ENCODE data around the gene MEPCE. TPM values are rescaled to one million over a fixed set of nuclear protein-coding genes. Genes with fewer than 3 reads are reported as not detected.

Gene MEPCE
- total RNA-seq, 2 donors from 2014 or later: 32.9 to 48.0 TPM

- peak overlapping the region; percentile 93 for H3K27ac Mint-ChIP-seq
- peaks cover 7% of the 10 kb centered on the region for H3K9me3 Mint-ChIP-seq
These were observed 2.4 kb downstream of the MEPCE start for GRCh38 chr7:100432053-100432452.

GRCh38 chr7:100432621-100433275, 3.1 kb downstream of the MEPCE start:
- DNase-seq: no peak
- peaks cover 24% of the 10 kb centered on the region for H3K4me1 ChIP-seq (ENCODE audit: control insufficient read depth, insufficient read depth, low read length)
- peaks cover 38% of the 10 kb centered on the region for H3K36me3 Mint-ChIP-seq (ENCODE audit: low read depth)
- peak overlapping the region; percentile 93 for H3K27ac Mint-ChIP-seq
- peaks cover 50% of the 10 kb centered on the region for H3K36me3 ChIP-seq (ENCODE audit: control insufficient read depth, insufficient read depth, low read length)
- H3K4me3 Mint-ChIP-seq: peak overlapping the region; percentile 89
- no peaks in the 10 kb centered on the region for H3K9me3 ChIP-seq (ENCODE audit: control insufficient read depth, low read length)
- peak overlapping the region; percentile 97 for H3K4me3 ChIP-seq (ENCODE audit: low read length)
- H3K9me3 Mint-ChIP-seq: peaks cover 5% of the 10 kb centered on the region
- TF ChIP-seq CTCF (conservative IDR thresholded peaks at IDR 0.05): no peak
- no peaks in the 10 kb centered on the region for H3K27me3 ChIP-seq (ENCODE audit: control insufficient read depth, insufficient read depth, low read length, poor library complexity, severe bottlenecking)
- peak overlapping the region; percentile 94 for H3K9ac ChIP-seq (ENCODE audit: extremely low read depth, low read length, poor library complexity, severe bottlenecking)
- H3K27me3 Mint-ChIP-seq (ENCODE audit: insufficient read depth): peaks cover 6% of the 10 kb centered on the region
- peak overlapping the region; percentile 57 for H3K27ac ChIP-seq (ENCODE audit: low read depth, low read length)
- H3K4me1 Mint-ChIP-seq: peaks cover 43% of the 10 kb centered on the region
- WGBS, 2 experiments (ENCODE audit: insufficient coverage in 1 of 2, insufficient read length in 1 of 2): 95% methylated on average over 13 to 21 of the region's 21 CpGs

More at GRCh38 chr7:100432053-100432452, 2.4 kb downstream of the MEPCE start:
- peaks cover 43% of the 10 kb centered on the region for H3K4me1 Mint-ChIP-seq
- Histone ChIP-seq H3K27me3 (ENCODE audit: control insufficient read depth, insufficient read depth, low read length, poor library complexity, severe bottlenecking) (no peaks in the 10 kb centered on the region), H3K36me3 (ENCODE audit: control insufficient read depth, insufficient read depth, low read length) (peaks cover 43% of the 10 kb centered on the region), H3K9ac (ENCODE audit: extremely low read depth, low read length, poor library complexity, severe bottlenecking) (peak overlapping the region; percentile 94), H3K4me3 (ENCODE audit: low read length) (peak overlapping the region; percentile 97), H3K9me3 (ENCODE audit: control insufficient read depth, low read length) (no peaks in the 10 kb centered on the region), H3K27ac (ENCODE audit: low read depth, low read length) (peak overlapping the region; percentile 57), H3K4me1 (ENCODE audit: control insufficient read depth, insufficient read depth, low read length) (peaks cover 24% of the 10 kb centered on the region)
- H3K4me3 Mint-ChIP-seq: peak overlapping the region; percentile 89
- H3K27me3 Mint-ChIP-seq (ENCODE audit: insufficient read depth): peaks cover 12% of the 10 kb centered on the region
- peaks cover 38% of the 10 kb centered on the region for H3K36me3 Mint-ChIP-seq (ENCODE audit: low read depth)
- DNase-seq: no peak
- 72 to 85% methylated on average over 4 of the region's 4 CpGs for WGBS, 2 experiments (ENCODE audit: insufficient coverage in 1 of 2, insufficient read length in 1 of 2)
- no peak for TF ChIP-seq CTCF (conservative IDR thresholded peaks at IDR 0.05)

GRCh38 chr7:100433276-100433591, 3.6 kb downstream of the MEPCE start:
- H3K9ac ChIP-seq (ENCODE audit: extremely low read depth, low read length, poor library complexity, severe bottlenecking): no peak overlapping the region
- H3K27ac ChIP-seq (ENCODE audit: low read depth, low read length): no peak overlapping the region

More at GRCh38 chr7:100433276-100433591, 3.6 kb downstream of the MEPCE start:
- Histone ChIP-seq H3K4me1 (ENCODE audit: control insufficient read depth, insufficient read depth, low read length) (peaks cover 24% of the 10 kb centered on the region), H3K4me3 (ENCODE audit: low read length) (peak overlapping the region; percentile 97), H3K9me3 (ENCODE audit: control insufficient read depth, low read length) (no peaks in the 10 kb centered on the region), H3K27me3 (ENCODE audit: control insufficient read depth, insufficient read depth, low read length, poor library complexity, severe bottlenecking) (no peaks in the 10 kb centered on the region), H3K36me3 (ENCODE audit: control insufficient read depth, insufficient read depth, low read length) (peaks cover 51% of the 10 kb centered on the region)
- DNase-seq: no peak
- no peaks in the 10 kb centered on the region for H3K9me3 Mint-ChIP-seq
- 87 to 100% methylated on average over 1 to 4 of the region's 4 CpGs for WGBS, 2 experiments (ENCODE audit: insufficient coverage in 1 of 2, insufficient read length in 1 of 2)
- peak overlapping the region; percentile 91 for H3K27ac Mint-ChIP-seq
- TF ChIP-seq CTCF (conservative IDR thresholded peaks at IDR 0.05): no peak
- peaks cover 39% of the 10 kb centered on the region for H3K36me3 Mint-ChIP-seq (ENCODE audit: low read depth)
- H3K4me1 Mint-ChIP-seq: peaks cover 43% of the 10 kb centered on the region
- peak overlapping the region; percentile 89 for H3K4me3 Mint-ChIP-seq
- H3K27me3 Mint-ChIP-seq (ENCODE audit: insufficient read depth): peaks cover 1% of the 10 kb centered on the region

All from endodermal cell (in vitro differentiated cells).